HG03439 (cell line): ENCODE data around the gene LIPT2.

Experiments
- ATAC-seq: cut with Tn5 transposase; IDR thresholded peaks from one replicate; pipeline ENCODE4 v1.9.1; 2021; ENCODE audit warnings: mild to moderate bottlenecking, moderate library complexity; ENCODE audit not compliant: unreplicated experiment

Gene LIPT2

GRCh38 chr11:74504100-74504691, 10.7 kb upstream of the LIPT2 start:
- ATAC-seq, result no peak

GRCh38 chr11:74494916-74495315, 1.4 kb upstream of the LIPT2 start:
- ATAC-seq, result no peak

- ATAC-seq, result no peak
These were observed 487 bp upstream of the LIPT2 start for GRCh38 chr11:74493791-74494630.

DNA sequence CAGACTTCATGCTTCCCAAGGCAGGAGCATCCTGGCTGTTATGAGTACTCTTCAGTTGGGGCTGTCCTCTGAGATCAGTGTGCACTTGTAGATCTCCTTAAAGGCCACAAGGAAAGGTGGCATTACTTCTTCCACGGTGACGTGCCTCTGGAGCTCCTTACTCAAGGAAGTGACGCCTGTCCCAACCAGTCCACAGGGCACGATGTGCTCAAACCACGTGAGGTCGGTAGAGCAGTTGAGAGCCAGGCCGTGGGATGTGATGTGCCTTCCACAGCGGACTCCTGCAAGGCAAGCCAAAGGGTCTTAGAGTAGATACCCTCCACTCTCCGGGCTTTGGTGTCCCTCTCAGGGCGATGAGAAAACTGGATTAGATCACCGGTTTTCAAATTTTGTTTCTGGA, 1.4 kb downstream of the LIPT2 start:
- ATAC-seq, result no peak

DNA sequence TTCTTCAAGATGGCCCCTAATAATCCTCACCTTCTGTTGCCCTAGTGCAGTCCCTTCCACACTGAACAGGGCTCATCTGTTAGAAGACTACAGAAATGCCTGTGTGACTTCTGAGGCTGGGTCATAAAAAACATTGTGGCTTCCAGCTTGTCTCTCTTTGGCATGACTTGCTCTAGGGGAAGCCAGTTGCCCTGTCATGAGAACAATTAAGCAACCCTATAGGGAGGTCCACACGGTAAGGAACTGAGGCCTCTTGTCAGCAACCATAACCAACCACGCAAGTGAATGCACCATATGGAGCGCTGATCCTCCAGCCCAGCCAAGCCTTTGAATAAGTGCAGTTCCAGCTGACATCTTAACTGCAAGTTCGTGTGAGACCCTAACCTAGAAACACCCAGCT, 2.6 kb downstream of the LIPT2 start:
- no peak for ATAC-seq

- no peak for ATAC-seq
These were observed 5.6 kb downstream of the LIPT2 start for GRCh38 chr11:74487875-74488274.

DNA sequence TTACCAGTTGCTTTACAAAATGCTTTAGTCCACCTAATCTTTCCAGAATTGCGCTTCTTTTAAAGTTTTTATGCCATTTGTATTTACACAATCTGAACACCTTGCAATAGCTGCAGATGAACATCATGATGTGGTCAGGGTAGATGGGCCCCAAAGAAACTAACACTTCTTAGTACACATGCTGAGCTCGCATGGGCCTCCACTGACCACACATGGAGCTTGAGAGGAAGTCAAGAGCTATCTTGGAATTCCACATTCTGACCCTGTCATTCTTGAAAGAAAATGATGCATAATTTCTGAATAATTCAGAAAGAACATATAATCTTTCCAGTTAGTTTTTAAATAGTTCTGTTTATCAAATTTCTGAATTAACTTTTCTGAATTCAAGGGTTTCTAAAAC, 7.7 kb downstream of the LIPT2 start:
- ATAC-seq, result no peak

DNA sequence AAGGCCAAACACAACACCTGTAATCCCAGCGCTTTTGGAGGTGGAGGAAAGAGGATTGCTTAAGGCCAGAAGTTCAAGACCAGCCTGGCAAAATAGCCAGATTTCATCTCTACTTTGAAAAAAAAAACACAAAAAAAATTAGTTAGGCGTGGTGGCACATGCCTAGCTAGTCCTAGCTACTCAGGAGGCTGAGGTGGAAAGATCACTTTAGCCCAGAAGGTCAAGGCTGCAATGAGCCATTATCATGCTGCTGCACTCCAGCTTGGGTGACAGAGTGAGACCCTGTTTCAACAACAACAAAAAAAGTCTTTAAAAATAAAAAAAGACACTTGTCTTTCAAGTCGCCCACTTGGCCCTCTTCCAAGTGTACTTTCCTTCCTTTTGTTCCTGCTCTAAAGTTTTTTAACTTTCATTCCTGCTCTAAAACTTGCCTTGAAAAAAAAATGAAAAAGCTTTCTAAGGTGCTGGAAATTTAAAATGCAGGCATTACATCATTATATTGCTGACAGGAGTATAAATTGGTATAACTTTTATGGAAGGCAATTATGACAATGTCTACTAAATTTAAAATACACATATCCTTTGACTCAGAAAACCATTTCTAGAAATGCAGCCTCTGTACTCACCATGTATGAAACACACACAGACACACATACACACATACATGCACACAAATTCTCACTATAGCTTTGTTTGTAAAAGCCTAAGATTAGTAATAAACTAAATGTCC, 12.7 kb downstream of the LIPT2 start:
- ATAC-seq, result no peak

DNA sequence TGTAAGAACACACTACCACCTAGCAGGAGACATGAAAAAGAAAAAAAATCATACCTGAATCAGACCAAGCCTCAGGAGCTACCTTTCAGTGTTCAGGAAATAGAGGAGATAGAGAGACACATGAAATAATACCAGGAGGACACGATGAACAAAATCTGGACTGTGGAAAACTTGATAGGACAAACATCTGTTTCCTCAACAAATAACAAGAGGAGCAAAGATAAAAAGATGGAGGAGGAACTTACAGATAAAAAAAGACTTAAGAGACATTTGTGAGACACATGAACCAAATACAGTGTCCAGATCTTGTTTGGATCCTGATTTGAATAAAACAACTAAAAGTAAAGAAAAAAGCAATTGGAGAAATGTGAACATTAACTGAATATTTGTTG, 13.8 kb downstream of the LIPT2 start:
- no peak for ATAC-seq

GRCh38 chr11:74478877-74479731, 14.4 kb downstream of the LIPT2 start:
- ATAC-seq, result no peak

DNA sequence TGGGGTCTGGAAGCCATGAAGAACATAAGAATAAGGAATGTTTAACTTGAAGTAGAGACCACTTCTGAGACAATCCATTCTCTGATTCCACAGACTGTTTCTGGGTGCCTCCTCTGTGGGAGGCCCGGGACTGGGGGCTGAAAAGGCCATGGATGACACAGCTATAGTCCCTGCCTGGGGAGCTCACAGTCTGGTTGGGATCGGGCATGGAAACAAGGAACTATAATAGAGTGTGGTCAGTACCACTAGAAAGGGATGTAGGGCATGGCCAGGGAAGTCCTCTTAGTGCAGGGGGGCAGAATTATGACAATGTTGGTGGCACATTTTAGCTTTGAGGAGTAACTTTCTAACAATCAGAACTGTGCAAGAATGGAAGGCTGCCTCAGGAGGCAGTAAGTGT, 17.0 kb downstream of the LIPT2 start:
- no peak for ATAC-seq

- no peak for ATAC-seq
These were observed 19.2 kb downstream of the LIPT2 start for GRCh38 chr11:74474316-74474715.

DNA sequence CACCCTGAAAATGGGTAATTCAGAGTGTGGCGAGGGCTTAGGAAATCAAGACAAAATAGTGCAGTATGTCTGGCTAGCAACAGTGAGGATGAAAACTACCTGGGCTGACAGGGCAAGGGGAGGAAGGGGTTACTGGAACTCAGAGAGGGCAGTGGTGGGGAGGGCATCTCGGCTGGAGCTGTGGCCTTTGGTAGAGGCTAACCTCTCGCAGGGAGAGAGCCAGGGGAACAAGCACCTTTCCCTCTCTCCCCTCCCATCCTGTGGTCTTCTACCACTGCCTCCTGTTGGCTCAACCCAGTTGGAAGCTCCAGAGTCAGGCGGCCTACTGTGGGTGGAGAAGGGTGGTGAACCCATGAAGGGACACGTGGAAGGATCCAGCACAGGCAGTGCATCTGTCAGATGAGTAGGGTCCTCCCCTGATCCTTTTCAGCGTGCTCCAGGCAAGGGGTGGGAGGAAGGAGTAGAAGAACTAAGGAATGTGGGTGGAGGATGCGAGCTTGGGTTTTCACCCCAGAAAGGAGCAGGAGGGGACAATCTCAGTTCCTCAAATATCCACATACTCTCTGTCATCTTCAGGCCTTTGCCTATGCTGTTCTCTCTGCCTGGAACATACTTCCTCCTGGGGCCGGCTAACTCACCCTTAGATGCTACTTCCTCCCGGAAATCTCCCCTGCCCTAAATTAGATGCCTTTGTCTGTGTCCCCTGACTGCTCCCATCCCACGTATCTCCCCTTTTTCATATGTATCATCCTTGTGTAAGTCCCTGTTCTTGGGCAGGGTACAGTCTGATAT, 19.9 kb downstream of the LIPT2 start:
- no peak for ATAC-seq

DNA sequence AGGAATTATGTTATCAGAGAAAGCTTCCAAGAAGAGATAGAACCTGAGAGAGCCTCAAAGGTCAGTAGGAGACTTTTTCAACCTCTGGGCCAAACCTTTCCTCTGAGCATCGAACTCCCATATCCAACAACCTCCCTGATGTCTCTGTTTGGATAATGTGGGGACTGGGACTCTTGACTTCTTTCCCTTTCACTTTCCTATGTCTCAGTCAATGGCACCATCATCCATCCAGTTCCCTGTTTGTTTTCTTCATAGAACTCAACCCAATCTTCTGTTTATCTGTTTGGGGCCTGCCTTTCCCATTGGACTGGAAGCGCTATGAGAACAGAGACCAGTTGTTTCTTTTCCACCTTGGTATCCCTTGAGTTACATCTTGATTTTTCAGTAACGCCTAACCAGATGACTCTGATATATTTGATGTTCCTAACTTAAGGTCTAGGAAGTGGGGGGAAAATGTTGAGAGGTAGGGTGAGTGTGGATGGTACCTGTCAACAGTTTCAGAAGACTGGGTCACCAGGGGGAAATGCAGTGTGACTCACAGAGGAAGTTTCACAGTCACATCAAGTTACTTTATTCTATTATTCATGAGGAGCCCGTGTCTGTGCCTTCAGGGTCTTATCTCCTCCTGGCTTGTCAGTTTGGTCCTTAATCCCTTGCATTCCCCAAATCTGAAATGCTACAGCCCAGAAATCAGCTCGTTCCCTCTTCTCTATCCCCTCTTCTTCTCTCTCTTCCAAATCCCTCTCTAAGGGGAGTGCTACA, 21.7 kb downstream of the LIPT2 start:
- no peak for ATAC-seq

DNA sequence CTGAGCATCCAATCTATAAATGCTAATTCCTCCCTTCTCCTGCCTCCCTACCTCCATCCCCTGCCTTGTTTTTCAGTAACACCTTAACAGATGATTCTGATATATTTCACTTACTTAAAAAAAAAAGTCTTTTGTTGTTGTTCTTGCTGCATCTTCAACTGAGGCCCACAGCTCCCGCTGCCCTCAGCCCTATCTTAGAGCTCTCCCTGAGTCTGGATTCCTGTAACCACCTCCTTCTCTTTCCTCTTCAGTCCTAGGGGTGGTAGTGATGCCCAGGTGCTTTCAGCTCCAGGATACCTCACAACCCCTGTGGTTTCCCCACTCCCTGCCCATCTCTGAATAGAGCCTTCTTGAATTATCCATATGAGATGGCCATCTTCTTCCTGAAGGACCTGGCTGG, 22.5 kb downstream of the LIPT2 start:
- no peak for ATAC-seq

GRCh38 chr11:74470526-74470925, 23.0 kb downstream of the LIPT2 start:
- no peak for ATAC-seq

DNA sequence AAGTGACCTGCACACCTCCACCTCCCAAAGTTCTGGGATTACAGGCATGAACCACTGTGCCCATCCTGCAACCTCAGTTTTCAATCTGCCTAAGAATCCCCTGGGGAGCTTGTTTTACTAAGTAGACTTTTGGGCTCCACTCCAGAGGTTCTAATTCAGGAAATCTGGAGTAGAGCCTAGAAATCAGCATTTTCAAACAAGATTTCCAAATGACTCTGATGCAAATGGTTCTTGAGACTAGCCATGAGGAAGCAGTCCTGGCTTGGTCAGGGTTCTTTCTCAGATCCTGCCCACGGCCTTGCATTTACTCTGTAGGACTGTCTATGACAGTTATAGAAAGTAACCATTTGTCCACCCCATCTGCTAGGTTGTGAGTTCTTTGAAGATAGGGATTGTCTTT, 24.6 kb downstream of the LIPT2 start:
- ATAC-seq, result no peak

- no peak for ATAC-seq
These were observed 25.0 kb downstream of the LIPT2 start for GRCh38 chr11:74468521-74468920.

DNA sequence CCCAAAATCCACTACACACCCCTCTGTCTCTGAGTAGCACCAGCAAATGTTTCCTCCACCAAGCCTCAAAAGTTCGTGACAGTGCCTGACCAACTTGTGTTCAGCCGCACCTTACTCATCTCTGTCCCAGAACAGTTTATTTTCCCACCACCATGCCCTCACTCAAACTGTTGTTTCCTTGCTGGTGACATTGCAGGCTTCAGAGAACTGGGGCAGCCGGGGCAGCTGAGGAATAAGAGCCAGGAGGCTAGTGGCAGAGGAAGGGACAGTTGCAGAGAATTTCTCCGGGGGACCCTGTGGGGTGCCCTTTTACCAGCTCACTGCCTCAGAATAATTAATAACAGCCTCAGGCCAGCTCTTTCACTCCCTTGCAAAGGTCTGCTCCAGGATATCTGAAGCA, 25.5 kb downstream of the LIPT2 start:
- no peak for ATAC-seq
